MCF 10A (cell line): ENCODE data around the gene MACROH2A1. TPM values are rescaled to one million over a fixed set of nuclear protein-coding genes. Genes with fewer than 3 reads are reported as not detected.

Experiments
- BruUV-seq: library from RNA; stranded (reverse); fragments of 400-500 nt; replicated peaks from 2 replicates; lab custom pipeline; 2021; lab: Mats Ljungman, UMichigan
- CTCF ChIA-PET: fragments of 300-600 bp; sonication (Branson Sonifier 250); formaldehyde crosslinking; extraction: SDS; loops from one replicate; lab custom pipeline; 2021; ENCODE audit warnings: antibody characterized with exemption, inconsistent platforms; lab: Yijun Ruan, JAX
- POLR2A ChIA-PET: fragments of 300-600, 350-650 bp; sonication (Branson Sonifier 250); formaldehyde crosslinking; extraction: SDS; loops from one replicate; lab custom pipeline; 2020; ENCODE audit warnings: antibody characterized with exemption, inconsistent platforms; lab: Yijun Ruan, JAX
- DNase-seq: peaks from one replicate; pipeline ENCODE4 v3.0.0-alpha.2; 2018; ENCODE audit not compliant: unreplicated experiment
- H3K27ac Mint-ChIP-seq: one replicate; pipeline ENCODE4 v1.8.0; 2022; ENCODE audit warnings: mild to moderate bottlenecking, low read depth, mixed read lengths; ENCODE audit not compliant: unreplicated experiment
- H3K27me3 Mint-ChIP-seq: one replicate; pipeline ENCODE4 v1.8.0; 2022; ENCODE audit warnings: mixed read lengths; ENCODE audit not compliant: insufficient read depth, unreplicated experiment
- H3K36me3 Mint-ChIP-seq: one replicate; pipeline ENCODE4 v1.8.0; 2022; ENCODE audit warnings: mild to moderate bottlenecking, moderate library complexity, mixed read lengths; ENCODE audit not compliant: insufficient read depth, unreplicated experiment
- H3K4me1 Mint-ChIP-seq: one replicate; pipeline ENCODE4 v1.8.0; 2022; ENCODE audit warnings: mixed read lengths; ENCODE audit not compliant: insufficient read depth, unreplicated experiment
- H3K4me3 Mint-ChIP-seq: one replicate; pipeline ENCODE4 v1.8.0; 2022; ENCODE audit warnings: mild to moderate bottlenecking, moderate library complexity, mixed read lengths; ENCODE audit not compliant: unreplicated experiment
- H3K9me3 Mint-ChIP-seq: one replicate; pipeline ENCODE4 v1.8.0; 2022; ENCODE audit warnings: mixed read lengths; ENCODE audit not compliant: unreplicated experiment
- CTCF ChIP-seq: fragments of 200-600 bp; IDR thresholded peaks from one replicate; pipeline ENCODE4 v1.8.0; 2022; ENCODE audit warnings: antibody characterized with exemption, mild to moderate bottlenecking; ENCODE audit not compliant: unreplicated experiment
- intact Hi-C: fragments of 100-400 bp; cut with micrococcal nuclease; formaldehyde crosslinking; loops from 2 replicates; pipeline ENCODE4 v1.14.1; 2022
- total RNA-seq: library from RNA; stranded (reverse); gene quantifications from 2 replicates; pipeline ENCODE4 v1.2.3, GENCODE V29; 2022

The MACROH2A1 gene
- total RNA-seq, 1 experiment from 2014 or later: 306 TPM

- DNase-seq: no peak
- Mint-ChIP-seq H3K4me1 (peaks cover 16% of the 10 kb centered on the region), H3K36me3 (peaks cover 6% of the 10 kb centered on the region), H3K4me3 (no peak overlapping the region), H3K9me3 (no peaks in the 10 kb centered on the region), H3K27me3 (no peaks in the 10 kb centered on the region), H3K27ac (no peak overlapping the region)
- intact Hi-C loops: no loop called here
- POLR2A ChIA-PET: interaction anchor here (1.1 to 8.3 kb wide), 4 partner anchors 9 to 156 kb away, joined by 3 to 82 read pairs (median 9); no protein-coding TSS in a partner anchor
- no TSS peak for BruUV-seq
- no peak for TF ChIP-seq CTCF
- CTCF ChIA-PET: interaction anchor here (0.6 to 3.8 kb wide), 5 partner anchors 10 to 211 kb away, joined by 4 to 27 read pairs (median 6); no protein-coding TSS in a partner anchor
Measured at GRCh38 chr5:135402031-135402430, 3.0 kb upstream of the MACROH2A1 start.

- peak overlapping the region; percentile 83 for H3K4me3 Mint-ChIP-seq
- H3K27ac Mint-ChIP-seq: no peak overlapping the region
- peaks cover 6% of the 10 kb centered on the region for H3K36me3 Mint-ChIP-seq
- no peak for DNase-seq
- ChIA-PET CTCF (interaction anchor here (1.2 to 1.5 kb wide), 2 partner anchors 14 to 25 kb away, joined by 5 to 6 read pairs; no protein-coding TSS in a partner anchor), POLR2A (interaction anchor here (1.3 to 8.3 kb wide), 3 partner anchors 11 to 56 kb away, joined by 5 to 82 read pairs (median 15); no protein-coding TSS in a partner anchor)
- no TSS peak for BruUV-seq
- H3K9me3 Mint-ChIP-seq: no peaks in the 10 kb centered on the region
- H3K4me1 Mint-ChIP-seq: peaks cover 22% of the 10 kb centered on the region
- intact Hi-C loops: no loop called here
- no peak for TF ChIP-seq CTCF
- no peaks in the 10 kb centered on the region for H3K27me3 Mint-ChIP-seq
Measured at GRCh38 chr5:135400866-135401265, 1.8 kb upstream of the MACROH2A1 start.

- H3K36me3 Mint-ChIP-seq: peaks cover 14% of the 10 kb centered on the region
- H3K4me3 Mint-ChIP-seq: peak overlapping the region; percentile 83
- ChIA-PET POLR2A (interaction anchor here (0.6 to 8.3 kb wide), 14 partner anchors 11 to 655 kb away, joined by 3 to 82 read pairs (median 3); no protein-coding TSS in a partner anchor), CTCF (interaction anchor here (0.8 to 1.2 kb wide), 2 partner anchors 26 to 66 kb away, joined by 4 to 5 read pairs; no protein-coding TSS in a partner anchor)
- peaks cover 30% of the 10 kb centered on the region for H3K4me1 Mint-ChIP-seq
- TSS peak; percentile 67 for BruUV-seq
- DNase-seq: no peak
- peak overlapping the region; percentile 92 for H3K27ac Mint-ChIP-seq
- TF ChIP-seq CTCF: no peak
- H3K27me3 Mint-ChIP-seq: no peaks in the 10 kb centered on the region
- intact Hi-C loops: no loop called here
- no peaks in the 10 kb centered on the region for H3K9me3 Mint-ChIP-seq
Measured at GRCh38 chr5:135399794-135400542, 937 bp upstream of the MACROH2A1 start.
